K562 (cell line): Measurements from ENCODE around the gene NTSR2.

Experiments used
- ARNT ChIP-seq, 2 experiments: fragments of 450-650 bp; IDR thresholded peaks; 2 replicates each; pipeline ENCODE4 v1.6.1; 2016; ENCODE audit warnings: mild to moderate bottlenecking in 1 of 2
- BRCA1 ChIP-seq, 2 experiments: fragments of 450-650 bp in 1 of 2; sonication (generic) in 1 of 2; formaldehyde crosslinking in 1 of 2; IDR thresholded peaks; 2 replicates each; pipeline versions ENCODE4 v1.5.0 to v1.6.1; 2017 to 2020; ENCODE audit warnings: mild to moderate bottlenecking in 1 of 2, missing genetic modification reagents in 1 of 2
- FOXK1 ChIP-seq: sonication (generic); formaldehyde crosslinking; IDR thresholded peaks from 2 replicates; pipeline ENCODE4 v1.8.0; 2022; ENCODE audit warnings: missing genetic modification reagents, mild to moderate bottlenecking, borderline replicate concordance
- GTF2F1 ChIP-seq: IDR thresholded peaks from 2 replicates; pipeline ENCODE4 v1.6.1; 2011; ENCODE audit warnings: low read depth, low read length, improper control_type of control experiment
- PKNOX1 ChIP-seq: fragments of 450-650 bp; IDR thresholded peaks from 2 replicates; pipeline ENCODE4 v1.6.1; 2016
- SIN3A ChIP-seq, 2 experiments: fragments of 150-350 bp in 1 of 2; IDR thresholded peaks; 2 replicates each; pipeline ENCODE4 v1.6.1; 2011 to 2016; ENCODE audit warnings: borderline replicate concordance in 2 of 2, low read depth in 2 of 2, low read length in 2 of 2, mild to moderate bottlenecking in 2 of 2, moderate library complexity in 2 of 2; ENCODE audit not compliant: control insufficient read depth in 1 of 2

DNA sequence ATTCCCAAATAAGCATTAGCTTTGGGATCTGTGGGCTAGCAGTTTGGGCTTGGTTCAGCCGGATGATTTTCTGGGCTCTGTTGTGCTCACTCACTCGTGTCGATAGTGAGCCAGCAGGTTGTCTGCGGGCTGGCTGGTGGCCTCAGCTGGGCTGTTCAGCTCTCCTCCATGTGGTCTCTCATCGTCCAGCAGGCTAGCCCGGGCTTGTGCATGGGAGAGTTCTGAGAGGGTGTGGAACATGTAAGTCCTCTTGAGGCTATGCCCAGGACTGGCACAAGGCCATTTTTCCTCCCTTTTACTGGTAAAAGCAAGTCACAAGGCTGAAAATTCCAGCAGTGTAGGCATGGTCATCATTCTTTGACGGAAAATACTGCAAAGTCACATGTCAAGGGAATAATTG, 38.5 kb downstream of the NTSR2 start:
- TF ChIP-seq GTF2F1 (no peak), BRCA1 (IDR thresholded peaks at IDR 0.05) (no peak), BRCA1 (CRISPR knock-in tag; IDR thresholded peaks at IDR 0.05) (no peak), ARNT (IDR thresholded peaks at IDR 0.05) (no peak), SIN3A (IDR thresholded peaks at IDR 0.05; ENCODE audit: borderline replicate concordance in 2 of 2, control insufficient read depth in 1 of 2, low read depth in 2 of 2, low read length in 2 of 2) (no peak), PKNOX1 (no peak), FOXK1 (CRISPR knock-in tag) (no peak)
